AG04449 (cell line): Measurements from ENCODE around the gene KLHL21.

Source experiments
- CTCF ChIA-PET: fragments of 350-600 bp; formaldehyde crosslinking; extraction: SDS; loops from one replicate; lab custom pipeline; 2021; ENCODE audit warnings: antibody characterized with exemption; lab: Yijun Ruan, JAX
- POLR2A ChIA-PET: fragments of 400-600, 350-600 bp; formaldehyde crosslinking; extraction: SDS; loops from one replicate; lab custom pipeline; 2020; ENCODE audit warnings: antibody characterized with exemption, inconsistent platforms; lab: Yijun Ruan, JAX
- DNase-seq: peaks from one replicate; pipeline ENCODE4 v3.0.0-alpha.2; 2010; ENCODE audit warnings: low read depth, low spot score
- H3K4me3 ChIP-seq: 2 replicates; pipeline ENCODE4 v1.5.1; 2011; ENCODE audit warnings: low read depth, mild to moderate bottlenecking, control low read depth, low read length
- CTCF ChIP-seq: IDR thresholded peaks from one replicate; pipeline ENCODE4 v1.5.1; 2011; ENCODE audit warnings: mild to moderate bottlenecking, moderate library complexity, low read length, control low read depth, inconsistent platforms; ENCODE audit not compliant: insufficient read depth; ENCODE audit errors: missing control alignments

The KLHL21 gene

DNA sequence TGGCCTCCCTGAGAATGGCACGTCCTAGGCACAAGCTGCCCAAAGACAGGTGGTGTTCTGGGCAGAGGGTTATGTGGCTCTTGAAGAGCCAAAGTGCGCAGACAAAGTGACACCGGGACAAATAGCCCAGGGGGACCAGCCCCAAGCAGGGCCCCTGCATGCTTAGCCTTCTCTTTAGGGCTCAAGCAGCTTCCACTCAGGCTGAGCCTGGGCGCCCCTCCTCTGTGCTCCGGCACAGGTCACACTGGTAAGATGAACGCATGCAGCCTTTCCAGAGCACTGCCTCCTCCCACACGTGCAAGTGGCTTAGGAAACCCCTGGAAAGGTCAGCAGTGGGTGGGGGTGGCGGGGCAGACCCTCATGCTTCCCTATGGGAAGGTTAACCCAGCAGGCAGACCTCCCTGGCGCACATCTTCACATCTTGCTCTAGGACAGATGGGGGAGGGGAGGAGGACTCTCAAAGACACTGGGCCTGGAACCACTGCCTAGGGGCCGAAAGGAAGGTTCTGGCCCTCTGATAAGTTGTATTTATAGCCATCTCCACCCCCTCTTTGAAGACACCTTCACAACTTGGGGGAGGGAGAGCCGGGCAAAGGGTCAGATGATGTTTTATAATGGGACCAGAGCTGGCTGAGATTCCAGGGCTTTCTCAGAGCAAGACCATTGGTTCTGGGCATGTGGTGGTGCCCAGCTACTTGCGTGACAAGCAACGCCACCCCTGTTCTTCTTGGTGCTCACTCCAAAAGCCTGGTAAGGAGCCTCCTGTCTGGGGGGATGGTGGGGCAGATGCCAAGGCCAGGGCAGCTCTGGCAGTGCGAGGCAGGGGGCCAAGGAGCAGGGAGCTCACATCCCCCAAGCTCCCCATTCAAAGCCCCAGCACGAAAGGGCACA lies 5.5 kb downstream of the KLHL21 start:
- CTCF ChIA-PET, result interaction anchor here (0.5 to 3.5 kb wide), 5 partner anchors 12 to 111 kb away, joined by 3 to 12 read pairs (median 4); partner anchors contain the start of genes NOL9 and TAS1R1
- POLR2A ChIA-PET, result interaction anchor here (1.7 to 2.0 kb wide), 2 partner anchors 8 to 17 kb away, joined by 6 read pairs; partner anchors contain the start of gene ZBTB48
- H3K4me3 ChIP-seq, result no peak overlapping the region
- TF ChIP-seq CTCF, result no peak
- no peak for DNase-seq

DNA sequence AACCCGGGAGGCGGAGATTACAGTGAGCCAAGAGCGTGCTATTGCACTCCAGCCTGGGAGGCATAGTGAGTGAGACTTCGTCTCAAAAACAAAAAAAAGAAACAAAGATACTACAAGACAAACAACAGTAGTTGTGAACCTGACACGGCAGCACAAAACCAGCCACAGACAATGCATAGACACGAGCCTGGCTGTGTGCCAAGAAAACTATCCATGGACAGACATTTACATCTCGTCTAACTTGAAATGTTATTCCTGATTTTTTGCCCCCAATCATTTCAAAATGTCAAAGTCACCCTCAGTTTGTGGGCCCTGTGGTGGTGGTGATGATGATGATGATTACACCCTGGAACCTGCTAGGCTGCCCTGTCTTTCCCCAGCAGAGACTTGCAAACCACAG lies 6.3 kb downstream of the KLHL21 start:
- TF ChIP-seq CTCF, result no peak
- DNase-seq, result no peak
- H3K4me3 ChIP-seq, result no peak overlapping the region
- ChIA-PET CTCF (interaction anchor here (1.0 kb wide), 1 partner anchor 58 kb away, joined by 3 read pairs; no protein-coding TSS in a partner anchor), POLR2A (no interaction called here)

DNA sequence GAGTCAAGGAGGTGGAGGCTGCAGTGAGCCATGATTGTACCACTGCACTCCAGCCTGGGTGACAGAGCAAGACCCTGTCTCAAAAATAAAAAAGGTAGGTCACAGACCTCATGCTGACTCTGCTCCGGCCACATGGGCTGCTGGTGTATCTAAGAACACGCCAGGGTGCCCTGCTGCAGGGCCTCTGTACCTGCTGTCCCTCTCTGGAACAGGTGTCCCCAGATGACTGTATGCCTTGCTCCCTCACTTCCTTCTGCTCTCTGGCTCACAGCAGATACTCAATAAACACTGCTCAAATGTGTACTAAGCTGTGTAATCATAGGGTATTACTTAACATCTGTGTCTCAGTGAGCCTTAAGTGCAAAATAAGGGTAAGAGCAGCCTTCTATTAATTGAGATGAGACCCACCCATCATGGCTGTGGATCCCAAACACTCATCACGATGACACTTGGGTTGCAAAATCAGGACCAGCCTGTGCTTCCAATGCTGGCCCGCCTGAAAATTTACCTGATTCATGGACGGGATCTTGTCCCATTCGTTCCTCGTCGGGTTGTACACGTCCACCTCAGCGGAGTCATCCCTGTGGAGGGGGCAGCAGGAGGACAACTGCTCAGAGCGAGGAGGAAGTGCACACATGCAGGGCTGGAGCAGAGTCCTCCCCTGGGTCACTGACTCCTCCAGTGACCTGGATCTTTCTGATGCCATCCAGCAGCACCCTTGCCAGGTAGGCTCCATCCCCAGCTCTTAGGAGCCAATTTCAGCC lies 7.5 kb downstream of the KLHL21 start:
- ChIA-PET POLR2A (interaction anchor here (1.0 to 4.5 kb wide), 2 partner anchors 8 to 14 kb away, joined by 3 to 17 read pairs; partner anchors contain the start of gene KLHL21), CTCF (interaction anchor here (1.6 kb wide), 1 partner anchor 51 kb away, joined by 3 read pairs; no protein-coding TSS in a partner anchor)
- no peak overlapping the region for H3K4me3 ChIP-seq
- TF ChIP-seq CTCF, result no peak
- DNase-seq, result no peak

- POLR2A ChIA-PET, result interaction anchor here (4.5 kb wide), 1 partner anchor 9 kb away, joined by 17 read pairs; the partner anchor contains the start of gene KLHL21
- TF ChIP-seq CTCF, result no peak
- no peak for DNase-seq
- CTCF ChIA-PET, result no interaction called here
- no peak overlapping the region for H3K4me3 ChIP-seq
Measured at GRCh38 chr1:6593810-6594209, 8.9 kb downstream of the KLHL21 start.

GRCh38 chr1:6592865-6593593 lies 9.6 kb downstream of the KLHL21 start:
- ChIA-PET POLR2A (interaction anchor here (4.5 kb wide), 1 partner anchor 10 kb away, joined by 17 read pairs; the partner anchor contains the start of gene KLHL21), CTCF (interaction anchor here (1.3 to 1.5 kb wide), 2 partner anchors 9 to 107 kb away, joined by 3 to 4 read pairs; no protein-coding TSS in a partner anchor)
- DNase-seq, result no peak
- no peak for TF ChIP-seq CTCF
- H3K4me3 ChIP-seq, result no peak overlapping the region
